SKM-1 (cell line): Measurements from ENCODE around the gene PTEN.
"Not testable (repeated sequence)": the region's sequence is repeated elsewhere in the genome, so short reads cannot be mapped to it uniquely, and the experiment has no call there.

Experiments used
- DNase-seq: peaks from one replicate; lab custom pipeline; 2025; ENCODE audit not compliant: unreplicated experiment; lab: John Stamatoyannopoulos, UW

The PTEN gene

GRCh38 chr10:87868277-87868676 lies 4.9 kb downstream of the PTEN start:
- DNase-seq = no peak

DNA sequence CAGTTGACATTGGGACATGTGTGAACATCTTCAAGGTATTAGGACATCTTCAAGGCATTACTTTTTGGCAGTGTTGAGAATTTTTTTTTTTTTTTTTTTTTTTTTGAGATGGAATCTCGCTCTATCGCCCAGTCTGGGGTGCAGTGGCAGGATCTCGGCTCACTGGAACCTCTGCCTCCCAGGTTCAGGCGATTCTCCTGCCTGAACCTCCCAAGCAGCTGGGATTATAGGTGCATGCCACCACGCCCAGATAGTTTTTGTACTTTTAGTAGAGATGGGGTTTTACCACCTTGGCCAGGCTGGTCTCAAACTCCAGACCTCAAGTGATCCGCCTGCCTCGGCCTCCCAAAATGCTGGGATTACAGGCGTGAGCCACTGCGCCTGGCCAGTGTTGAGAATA lies 5.7 kb downstream of the PTEN start:
- not testable (repeated sequence) for DNase-seq

DNA sequence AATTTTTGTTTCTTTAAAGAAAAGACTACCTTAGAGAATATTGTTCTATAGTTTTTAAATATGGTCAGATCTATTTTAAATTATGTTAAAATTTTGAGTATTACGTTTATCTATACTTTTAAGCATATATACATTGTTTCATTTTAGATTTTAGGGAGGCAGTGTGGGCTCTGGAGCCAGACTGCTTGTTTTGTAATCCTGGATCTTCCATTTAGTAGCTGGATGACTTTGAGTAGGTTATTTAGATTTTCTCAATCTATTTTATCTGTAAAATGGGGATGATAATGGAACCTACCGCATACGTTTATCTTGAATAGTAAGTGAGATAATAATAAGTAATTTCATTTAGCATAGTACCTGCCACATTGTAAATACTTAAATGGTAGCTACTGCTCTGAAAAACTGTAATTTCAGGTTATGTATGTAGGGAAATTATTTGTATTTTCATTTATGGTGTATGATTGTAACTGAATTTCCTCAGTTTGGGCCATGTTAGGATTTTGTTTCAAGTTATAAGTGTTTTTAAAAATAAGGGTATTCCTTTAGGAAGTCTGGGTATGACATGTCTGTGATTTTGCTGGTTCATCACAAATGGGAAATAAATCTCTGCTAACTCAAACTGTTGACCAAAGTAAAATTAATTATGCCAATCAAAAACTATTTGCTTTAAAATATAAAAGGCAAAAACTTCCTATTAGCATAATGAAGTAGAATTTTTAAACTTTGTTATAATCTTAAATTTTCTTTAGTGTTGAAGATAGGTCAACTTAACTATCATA lies 6.5 kb downstream of the PTEN start:
- DNase-seq = no peak

DNA sequence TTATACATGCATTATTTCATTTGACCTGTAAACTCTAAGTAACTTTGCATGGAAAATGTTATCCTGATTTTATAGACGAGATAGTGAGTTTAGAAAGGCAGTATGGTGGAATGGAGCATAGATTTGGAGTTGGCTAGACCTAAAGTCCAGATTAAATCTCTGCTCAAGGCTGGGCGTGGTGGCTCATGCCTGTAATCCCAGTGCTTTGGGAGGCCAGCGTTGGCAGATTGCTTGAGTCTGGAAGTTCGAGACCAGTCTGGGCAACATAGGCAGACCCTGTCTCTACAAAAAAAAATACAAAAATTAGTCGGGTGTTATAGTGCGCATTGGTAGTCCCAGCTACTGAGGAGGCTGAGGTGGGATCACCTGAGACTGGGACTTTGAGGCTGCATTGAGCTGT lies 9.4 kb downstream of the PTEN start:
- DNase-seq = no peak

DNA sequence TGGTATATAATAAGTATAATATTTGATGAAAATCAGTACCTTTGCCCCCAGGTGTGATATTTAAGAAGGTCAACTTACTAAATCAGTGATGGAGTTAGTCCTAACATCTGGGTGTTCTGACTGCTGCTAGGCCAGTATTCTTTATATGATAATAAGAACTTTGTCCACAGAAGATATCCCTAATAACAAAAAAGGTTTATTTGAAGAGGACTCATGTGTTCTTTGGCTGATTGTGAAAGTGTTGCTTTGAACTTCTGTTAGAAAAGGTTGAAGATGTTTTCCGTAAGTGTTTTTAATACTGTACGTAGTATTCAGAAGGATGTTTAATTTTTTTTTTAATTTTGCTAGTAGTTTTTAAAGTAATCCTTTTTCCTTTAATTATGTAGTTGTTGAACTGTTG lies 10.2 kb downstream of the PTEN start:
- DNase-seq = no peak

DNA sequence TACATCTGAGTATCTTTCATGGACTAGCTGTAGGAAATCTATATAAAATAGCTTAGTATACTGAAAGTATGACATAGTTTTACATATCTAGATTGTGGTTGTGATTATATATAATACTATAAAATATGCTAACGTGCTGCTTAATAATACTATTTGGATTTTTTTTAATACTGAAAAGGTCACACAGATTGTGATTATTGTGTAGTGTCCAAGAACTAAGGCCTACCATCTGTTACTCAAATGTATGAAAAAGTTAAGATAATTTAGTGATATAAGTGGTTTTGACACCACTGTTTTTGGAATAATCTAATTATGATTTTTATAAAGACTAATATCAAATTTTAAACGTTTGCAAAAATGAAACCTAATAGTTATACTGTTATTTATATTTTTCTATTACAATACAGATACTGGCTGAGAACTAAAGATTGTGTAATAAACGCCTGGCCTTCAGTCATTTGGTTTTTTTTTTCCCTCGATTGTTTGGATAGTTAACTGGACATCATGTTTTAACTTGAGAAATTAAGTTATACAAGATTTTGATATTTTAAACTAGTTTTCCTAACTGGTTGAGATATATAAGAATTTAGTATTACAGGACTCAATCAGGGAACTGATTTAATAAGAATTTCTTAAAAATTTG lies 12.6 kb downstream of the PTEN start:
- no peak for DNase-seq

DNA sequence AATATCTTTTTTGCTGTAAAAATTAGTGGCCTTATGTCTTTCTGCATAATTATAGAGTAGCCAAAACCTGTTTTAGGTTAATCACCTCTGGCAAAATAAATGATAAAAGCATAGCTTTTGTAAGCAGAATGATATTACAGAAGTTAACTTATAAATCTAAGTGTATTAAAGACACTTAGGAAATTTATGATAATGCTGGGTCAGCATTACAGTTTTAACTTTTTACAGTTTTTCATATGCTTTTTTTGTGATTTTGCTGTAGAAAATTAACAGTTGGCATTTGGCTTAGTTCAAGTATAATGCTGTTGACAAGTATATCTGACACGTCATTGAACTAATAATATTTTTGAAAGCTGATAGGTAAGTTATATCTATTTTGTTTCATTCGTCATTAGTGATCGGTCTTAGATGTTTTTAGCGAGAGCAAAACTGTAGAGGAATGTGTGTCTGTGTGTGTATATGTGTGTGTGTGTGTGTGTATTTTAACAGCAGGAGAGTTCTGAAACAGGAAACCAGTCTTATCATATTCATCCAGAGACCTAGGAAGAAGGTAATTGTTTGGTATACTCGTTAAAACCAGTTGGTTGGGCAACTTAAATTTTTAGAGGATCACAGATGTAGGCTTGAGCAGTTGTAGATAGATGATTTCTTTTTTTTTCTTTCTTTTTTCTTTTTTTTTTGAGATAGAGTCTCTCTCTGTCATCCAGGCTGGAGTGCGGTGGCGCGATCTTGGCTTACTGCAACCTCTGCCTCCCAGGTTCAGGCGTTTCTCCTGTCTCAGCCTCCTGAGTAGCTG lies 15.4 kb downstream of the PTEN start:
- DNase-seq = no peak

- no peak for DNase-seq
These were observed 16.9 kb downstream of the PTEN start for GRCh38 chr10:87880336-87880735.

GRCh38 chr10:87881373-87882059 lies 18.1 kb downstream of the PTEN start:
- DNase-seq = not testable (repeated sequence)

- no peak for DNase-seq
These were observed 19.3 kb downstream of the PTEN start for GRCh38 chr10:87882555-87883294.

DNA sequence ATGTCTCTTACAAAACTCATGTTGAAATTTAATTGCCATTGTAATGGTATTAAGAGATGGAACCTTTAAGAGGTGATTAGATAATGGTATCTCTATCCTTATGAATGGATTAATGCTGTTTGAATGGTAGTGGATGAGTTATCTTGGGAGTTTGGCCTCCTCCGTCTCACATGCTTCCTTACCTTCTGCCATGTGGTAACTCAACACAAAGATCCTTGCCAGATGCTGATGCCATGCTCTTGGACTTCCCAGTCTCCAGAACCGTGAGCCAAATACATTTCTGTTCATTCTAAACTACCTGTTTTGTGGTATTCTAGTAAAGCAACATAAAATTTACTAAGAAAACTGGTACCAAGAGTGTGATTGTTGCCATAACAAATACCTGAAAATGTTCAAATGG lies 23.2 kb downstream of the PTEN start:
- no peak for DNase-seq

- no peak for DNase-seq
These were observed 23.7 kb downstream of the PTEN start for GRCh38 chr10:87887146-87887545.

DNA sequence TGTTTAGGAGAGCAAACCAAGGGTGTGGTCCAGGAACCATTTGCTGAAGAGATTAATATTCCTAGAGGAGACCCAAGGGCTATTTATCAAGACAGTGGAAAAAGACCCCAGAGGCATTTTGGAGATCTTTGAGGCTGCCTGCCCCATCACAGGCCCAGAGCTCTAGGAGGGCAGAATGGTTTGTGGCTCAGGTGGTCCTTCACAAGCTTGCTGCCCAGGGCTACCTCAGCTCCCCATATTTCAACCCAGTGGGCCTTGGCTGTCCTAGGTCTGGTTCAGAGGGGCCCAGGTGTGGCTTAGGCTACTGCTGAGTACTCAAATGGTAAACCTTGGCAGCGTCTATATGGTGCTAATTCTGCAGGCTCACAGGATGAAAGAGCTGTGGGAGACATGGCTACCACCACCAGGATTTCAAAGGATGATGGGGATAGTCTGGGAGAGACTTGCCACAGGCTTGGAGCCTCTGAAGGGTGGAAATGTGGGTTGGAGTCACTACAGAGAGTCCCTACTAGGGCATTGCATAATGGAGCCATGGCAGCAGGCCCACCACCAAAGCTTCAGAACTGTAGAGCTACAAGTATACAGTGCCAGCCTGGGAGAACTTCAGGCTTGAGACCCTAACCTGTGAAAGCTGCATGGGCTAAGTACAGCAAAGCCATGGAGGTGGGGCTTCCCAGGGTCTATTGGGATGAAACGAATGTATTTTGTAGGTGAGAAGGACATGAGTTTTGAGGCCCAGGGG lies 24.3 kb downstream of the PTEN start:
- no peak for DNase-seq

GRCh38 chr10:87895430-87895829 lies 32.0 kb downstream of the PTEN start:
- no peak for DNase-seq

DNA sequence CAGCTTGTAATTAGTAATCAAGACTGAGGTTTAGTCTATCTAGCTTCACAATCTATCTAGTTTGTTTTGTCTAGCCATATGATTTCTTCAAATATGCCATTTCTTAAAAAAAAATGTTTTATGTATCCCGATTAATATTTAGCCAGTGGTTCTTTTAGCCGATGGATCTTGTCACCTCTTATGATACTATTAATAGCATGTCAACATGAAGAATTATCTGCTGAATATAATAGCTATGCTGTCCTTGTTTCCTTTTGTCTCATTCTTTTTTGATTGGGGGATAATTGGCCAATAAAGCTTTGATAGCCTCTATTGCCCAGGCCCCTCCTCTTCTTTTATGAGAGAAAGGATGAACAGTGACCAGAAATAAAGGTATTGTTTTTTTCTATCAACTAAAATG lies 32.8 kb downstream of the PTEN start:
- DNase-seq = no peak

DNA sequence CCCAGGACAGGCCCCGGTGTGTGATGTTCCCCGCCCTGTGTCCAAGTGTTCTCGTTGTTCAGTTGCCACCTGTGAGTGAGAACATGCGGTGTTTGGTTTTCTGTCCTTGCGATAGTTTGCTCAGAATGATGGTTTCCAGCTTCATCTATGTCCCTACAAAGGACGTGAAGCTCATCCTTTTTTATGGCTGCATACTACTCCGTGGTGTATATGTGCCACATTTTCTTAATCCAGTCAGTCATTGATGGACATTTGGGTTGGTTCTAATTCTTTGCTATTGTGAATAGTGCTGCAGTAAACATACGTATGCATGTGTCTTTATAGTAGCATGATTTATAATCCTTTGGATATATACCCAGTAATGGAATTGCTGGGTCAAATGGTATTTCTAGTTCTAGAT lies 34.5 kb downstream of the PTEN start:
- DNase-seq = not testable (repeated sequence)

DNA sequence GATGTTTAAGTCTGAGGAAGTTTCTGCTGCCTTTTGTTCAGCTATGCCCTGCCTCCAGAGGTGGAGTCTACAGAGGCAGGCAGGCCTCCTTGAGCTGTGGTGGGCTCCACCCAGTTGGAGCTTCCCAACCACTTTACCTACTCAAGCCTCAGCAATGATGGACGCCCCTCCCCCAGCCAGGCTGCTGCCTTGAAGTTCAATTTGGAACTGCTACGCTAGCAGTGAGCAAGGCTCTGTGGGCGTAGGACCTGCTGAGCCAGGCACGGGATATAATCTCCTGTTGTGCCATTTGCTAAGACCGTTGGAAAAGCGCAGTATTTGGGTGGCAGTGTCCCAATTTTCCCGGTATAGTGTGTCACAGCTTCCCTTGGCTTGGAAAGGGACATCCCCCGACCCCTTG lies 40.0 kb downstream of the PTEN start:
- not testable (repeated sequence) for DNase-seq

GRCh38 chr10:87913156-87913921 lies 49.9 kb downstream of the PTEN start:
- DNase-seq = no peak

GRCh38 chr10:87915406-87915805 lies 52.0 kb downstream of the PTEN start:
- no peak for DNase-seq
